ENCODE measurements around the gene HYPK. TPM values are rescaled to one million over a fixed set of nuclear protein-coding genes. Genes with fewer than 3 reads are reported as not detected.

Gene HYPK, protein sequence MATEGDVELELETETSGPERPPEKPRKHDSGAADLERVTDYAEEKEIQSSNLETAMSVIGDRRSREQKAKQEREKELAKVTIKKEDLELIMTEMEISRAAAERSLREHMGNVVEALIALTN
- total RNA-seq, result 10 to 100 TPM; 11.4 to 19.1 (median 15.9) TPM

DNA sequence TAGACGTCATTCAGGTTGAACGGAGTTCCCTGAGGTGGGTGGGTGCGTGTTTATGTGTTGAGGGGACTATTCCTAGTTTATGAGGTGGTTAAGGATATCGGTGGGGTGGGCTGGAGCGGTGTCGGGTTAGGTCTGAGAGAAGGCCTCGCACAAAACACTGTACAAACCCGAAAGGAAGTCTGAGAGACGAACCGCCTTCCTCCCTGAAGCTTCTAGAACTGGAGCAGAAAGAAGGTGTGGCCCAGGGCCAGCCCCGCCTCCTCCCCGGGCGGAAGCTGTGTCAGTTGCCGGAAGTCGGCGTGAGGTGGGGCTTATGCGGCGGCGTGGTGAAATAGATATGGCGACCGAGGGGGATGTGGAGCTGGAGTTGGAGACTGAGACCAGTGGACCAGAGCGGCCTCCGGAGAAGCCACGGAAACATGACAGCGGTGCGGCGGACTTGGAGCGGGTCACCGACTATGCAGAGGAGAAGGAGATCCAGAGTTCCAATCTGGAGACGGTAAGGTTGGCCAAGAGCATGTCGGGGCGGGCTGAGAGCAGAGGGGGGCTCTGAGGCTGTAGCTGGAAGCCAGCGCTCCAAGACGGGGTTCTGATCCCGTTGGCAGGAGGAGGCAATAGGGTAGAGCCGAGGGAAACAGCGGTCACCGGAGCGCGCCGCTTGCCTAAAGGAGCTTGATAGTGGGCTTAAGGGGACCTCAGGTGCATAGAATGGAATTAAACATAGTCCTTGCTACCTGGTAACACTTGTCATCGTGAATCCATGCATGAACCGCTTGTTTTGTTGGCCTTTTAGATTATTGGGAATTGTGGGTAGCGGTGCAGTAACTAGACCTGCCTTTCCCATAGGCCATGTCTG is at the start of gene HYPK:
TSS of gene HYPK (plus strand) at position 314 of the 856 bp plus-strand sequence. CDS start at position 338, 24 bp downstream.
- peak; percentile 76 to 91 (median 86) for ATAC-seq (replicated peaks in 6 of 8)
- WGBS, 10 experiments, result 0 to 47% (median 17%) methylated on average over 1 to 27 of the region's 44 CpGs
- H3K4me3 ChIP-seq, result peak within 1 kb of the TSS; percentile 50 to 94 (median 83)
- H3K27ac ChIP-seq, result peak within 1 kb of the TSS; percentile 96 to 98
- H3K4me1 ChIP-seq (replicated peaks in 1 of 2), result peaks cover 9 to 17% of the 10 kb centered on the region in 2 donors
- in situ Hi-C loops (cut with MboI; ENCODE audit: low pct_unique_long_range_greater_than_20kb in 2 of 9, low sequenced_read_pairs in 9 of 9, unreplicated experiment in 9 of 9), result no loop called here

DNA sequence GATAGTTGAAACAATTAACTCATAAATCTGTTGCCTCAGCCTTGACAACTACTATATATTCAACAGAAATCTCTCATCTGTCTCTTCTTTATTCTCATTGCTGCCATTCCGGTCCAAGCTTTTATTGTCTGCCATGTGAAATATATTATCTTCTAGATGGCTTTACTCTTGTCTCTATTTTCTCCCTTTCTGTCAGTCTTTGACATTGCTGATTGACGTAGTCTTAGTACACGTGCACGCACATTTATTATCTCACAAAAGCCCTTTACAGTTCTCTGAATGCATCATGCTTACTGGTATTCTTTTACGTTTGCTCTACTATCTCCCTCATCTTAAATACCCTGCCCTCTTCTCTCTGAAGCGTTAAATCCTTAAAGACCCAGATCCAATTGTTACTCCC is 48.5 kb upstream of the HYPK start:
- WGBS, 10 experiments, result 27 to 92% (median 61%) methylated on average over 2 to 6 of the region's 6 CpGs
- Histone ChIP-seq H3K27ac (no peak overlapping the region), H3K4me3 (no peak overlapping the region), H3K4me1 (replicated peaks in 1 of 2) (peaks cover 16 to 20% of the 10 kb centered on the region in 2 donors)
- in situ Hi-C loops (cut with MboI; ENCODE audit: low pct_unique_long_range_greater_than_20kb in 2 of 9, low sequenced_read_pairs in 9 of 9, unreplicated experiment in 9 of 9), result no loop called here
- ATAC-seq (replicated peaks in 6 of 8), result no peak

DNA sequence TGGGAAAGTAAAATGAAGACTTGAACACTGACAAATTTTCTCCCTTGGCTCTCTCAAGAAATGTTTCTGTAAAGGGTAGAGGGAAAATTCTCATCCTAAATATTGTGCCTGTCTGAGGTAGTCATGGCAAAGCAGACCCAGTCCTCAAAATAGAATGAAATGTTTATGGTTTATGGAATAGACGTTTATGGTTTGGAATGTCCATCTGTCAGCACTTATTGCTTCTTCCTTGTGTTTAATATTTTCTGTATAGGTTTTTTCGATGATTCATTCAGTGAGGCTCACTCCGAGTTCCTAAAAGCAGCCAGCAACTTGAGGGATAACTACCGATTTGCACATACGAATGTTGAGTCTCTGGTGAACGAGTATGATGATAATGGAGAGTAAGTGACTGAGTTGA is 37.6 kb upstream of the HYPK start:
- 17 to 100% (median 85%) methylated on average over 1 to 6 of the region's 6 CpGs; no CpG with 5 or more reads in 4 of the 10 experiments for WGBS, 10 experiments
- in situ Hi-C loops (cut with MboI; ENCODE audit: low pct_unique_long_range_greater_than_20kb in 2 of 9, low sequenced_read_pairs in 9 of 9, unreplicated experiment in 9 of 9), result no loop called here
- Histone ChIP-seq H3K4me1 (replicated peaks in 1 of 2) (no peaks in the 10 kb centered on the region), H3K27ac (no peak overlapping the region), H3K4me3 (no peak overlapping the region)
- no peak for ATAC-seq (replicated peaks in 6 of 8)

DNA sequence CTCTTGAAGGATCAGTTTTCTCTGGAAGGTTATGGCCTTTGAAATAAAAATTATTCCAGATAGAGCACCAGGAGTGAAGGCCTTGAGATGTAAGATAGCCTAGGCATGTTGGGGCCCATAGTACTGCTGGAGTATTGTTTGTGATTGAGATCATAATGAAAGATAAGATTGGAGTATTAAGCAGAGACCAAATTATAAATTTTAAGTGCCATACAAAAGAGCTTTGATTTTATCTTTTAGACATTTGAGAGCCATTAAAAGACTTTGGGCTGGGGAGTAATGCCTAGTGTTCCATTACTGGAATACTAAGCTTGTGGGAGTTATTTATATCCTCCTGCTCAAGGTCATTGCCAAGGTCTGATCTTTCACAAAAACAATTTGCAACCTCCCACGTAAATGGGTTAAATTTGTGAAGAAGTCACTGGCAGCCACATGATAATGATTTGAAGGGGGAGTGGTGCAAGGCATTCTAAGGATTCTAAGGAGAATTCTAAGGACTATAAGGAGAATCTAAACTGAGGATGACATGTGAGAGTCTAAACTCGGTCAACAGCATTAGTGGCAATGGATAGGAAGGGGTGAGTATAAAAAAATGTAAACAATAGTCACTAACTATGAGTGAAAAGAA is 36.5 kb upstream of the HYPK start:
- no peaks in the 10 kb centered on the region for H3K4me1 ChIP-seq (replicated peaks in 1 of 2)
- WGBS, 10 experiments, result 10 to 95% (median 68%) methylated on average over 1 to 2 of the region's 2 CpGs; no CpG with 5 or more reads in 2 of the 10 experiments
- in situ Hi-C loops (cut with MboI; ENCODE audit: low pct_unique_long_range_greater_than_20kb in 2 of 9, low sequenced_read_pairs in 9 of 9, unreplicated experiment in 9 of 9), result no loop called here
- no peak for ATAC-seq (replicated peaks in 6 of 8)
- H3K4me3 ChIP-seq, result no peak overlapping the region
- no peak overlapping the region for H3K27ac ChIP-seq

DNA sequence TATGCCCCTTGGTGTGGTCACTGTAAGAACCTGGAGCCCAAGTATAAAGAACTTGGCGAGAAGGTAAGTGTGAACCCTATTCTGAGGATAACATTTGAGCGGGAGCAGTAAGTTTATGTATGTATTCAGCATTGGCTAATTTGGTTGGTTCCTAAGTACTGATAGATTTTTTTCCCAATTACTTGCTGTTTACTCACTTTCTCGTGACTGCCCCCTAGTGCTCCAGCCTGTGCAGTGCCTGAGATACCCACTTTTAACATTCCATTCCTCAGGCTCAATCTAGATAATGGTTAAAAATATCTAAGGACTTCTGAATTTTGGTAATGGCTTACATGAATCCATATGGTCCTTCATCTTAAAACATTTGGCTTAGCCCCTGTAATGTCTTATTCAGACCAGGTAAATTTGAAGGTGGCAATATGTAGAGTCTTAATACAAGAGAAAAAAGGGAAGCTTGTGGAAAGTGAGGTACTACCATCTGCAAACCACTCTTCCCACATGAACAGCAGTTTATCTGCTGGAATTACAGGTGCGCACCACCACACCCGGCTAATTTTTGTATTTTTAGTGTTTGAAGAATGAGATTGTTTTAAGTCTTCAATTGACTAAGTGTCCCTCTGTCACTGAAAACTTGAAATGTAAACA is 30.7 kb upstream of the HYPK start:
- Histone ChIP-seq H3K4me1 (replicated peaks in 1 of 2) (no peaks in the 10 kb centered on the region), H3K4me3 (no peak overlapping the region), H3K27ac (no peak overlapping the region)
- in situ Hi-C loops (cut with MboI; ENCODE audit: low pct_unique_long_range_greater_than_20kb in 2 of 9, low sequenced_read_pairs in 9 of 9, unreplicated experiment in 9 of 9), result no loop called here
- 50 to 93% (median 69%) methylated on average over 2 to 5 of the region's 5 CpGs for WGBS, 10 experiments
- ATAC-seq (replicated peaks in 6 of 8), result peak in 4 of 8 experiments; percentile 27 to 63 (median 42)

DNA sequence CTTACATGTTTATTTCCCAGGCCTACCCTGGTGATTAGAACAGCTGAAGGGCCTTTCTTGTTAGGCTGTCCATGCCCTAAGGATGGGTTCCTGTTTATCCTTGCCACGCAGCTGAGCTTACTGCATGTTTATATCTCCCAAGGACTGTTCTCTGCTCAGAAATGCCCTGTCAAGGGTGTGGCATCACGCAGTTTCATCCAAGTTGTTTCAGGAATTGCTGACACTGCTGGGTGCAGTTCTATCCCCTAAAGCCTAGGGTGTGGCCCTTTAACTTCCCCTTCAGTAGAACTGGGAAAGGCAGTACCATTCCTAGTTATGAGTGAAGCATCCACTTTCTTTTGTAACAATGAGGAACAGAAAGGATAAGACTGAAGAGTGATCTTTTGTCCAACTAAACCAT is 28.6 kb upstream of the HYPK start:
- H3K4me1 ChIP-seq (replicated peaks in 1 of 2), result no peaks in the 10 kb centered on the region
- 17 to 100% (median 83%) methylated on average over 1 to 2 of the region's 2 CpGs for WGBS, 10 experiments
- peak in 3 of 8 experiments; percentile 32 to 73 (median 52) for ATAC-seq (replicated peaks in 6 of 8)
- H3K27ac ChIP-seq, result no peak overlapping the region
- in situ Hi-C loops (cut with MboI; ENCODE audit: low pct_unique_long_range_greater_than_20kb in 2 of 9, low sequenced_read_pairs in 9 of 9, unreplicated experiment in 9 of 9), result no loop called here
- H3K4me3 ChIP-seq, result no peak overlapping the region

DNA sequence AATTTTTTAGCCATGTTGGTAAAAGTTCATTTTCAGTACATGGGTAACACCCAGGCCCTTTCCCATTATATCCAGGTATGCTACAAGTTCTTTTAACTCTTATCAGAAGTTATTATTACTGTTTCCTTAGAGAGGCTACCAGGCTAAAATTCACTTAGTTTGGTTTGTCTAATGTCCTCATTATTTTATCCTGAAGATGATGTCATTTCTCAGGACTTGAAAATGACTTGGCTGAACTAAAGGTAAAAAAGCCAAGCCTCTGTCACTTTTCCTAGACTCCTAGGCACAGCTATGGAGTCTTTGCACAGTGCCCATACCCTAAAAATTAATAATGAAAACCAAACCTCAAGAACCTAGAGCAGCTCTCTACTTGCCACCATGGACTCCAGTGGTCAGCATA is 27.8 kb upstream of the HYPK start:
- Histone ChIP-seq H3K4me1 (replicated peaks in 1 of 2) (peaks cover 0 to 3% of the 10 kb centered on the region in 2 donors), H3K27ac (no peak overlapping the region), H3K4me3 (no peak overlapping the region)
- in situ Hi-C loops (cut with MboI; ENCODE audit: low pct_unique_long_range_greater_than_20kb in 2 of 9, low sequenced_read_pairs in 9 of 9, unreplicated experiment in 9 of 9), result no loop called here
- no peak for ATAC-seq (replicated peaks in 6 of 8)

DNA sequence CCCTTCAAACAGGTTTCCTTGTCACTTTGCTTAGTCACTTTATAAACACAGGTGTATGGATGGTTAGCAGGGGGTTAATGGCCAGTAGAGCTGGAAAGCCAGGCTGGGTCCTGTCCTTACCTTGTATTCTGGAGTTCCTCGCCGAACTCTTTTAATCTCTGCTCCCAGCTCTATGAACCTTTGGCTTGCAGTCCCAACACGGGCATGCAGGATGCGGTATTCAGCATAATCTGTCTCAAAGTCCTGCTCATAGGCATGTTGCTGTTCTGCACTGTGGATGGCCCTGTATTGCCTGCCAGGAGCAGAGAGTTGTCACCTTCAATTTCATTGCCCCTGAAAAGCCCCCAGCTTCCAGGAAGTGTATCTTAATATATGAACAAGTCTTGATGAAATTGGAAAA is 26.3 kb upstream of the HYPK start:
- no peak overlapping the region for H3K27ac ChIP-seq
- WGBS, 10 experiments, result 47 to 100% (median 88%) methylated on average over 1 to 4 of the region's 4 CpGs; no CpG with 5 or more reads in 6 of the 10 experiments
- no peak overlapping the region for H3K4me3 ChIP-seq
- in situ Hi-C loops (cut with MboI; ENCODE audit: low pct_unique_long_range_greater_than_20kb in 2 of 9, low sequenced_read_pairs in 9 of 9, unreplicated experiment in 9 of 9), result no loop called here
- no peak for ATAC-seq (replicated peaks in 6 of 8)
- H3K4me1 ChIP-seq (replicated peaks in 1 of 2), result peaks cover 0 to 3% of the 10 kb centered on the region in 2 donors

DNA sequence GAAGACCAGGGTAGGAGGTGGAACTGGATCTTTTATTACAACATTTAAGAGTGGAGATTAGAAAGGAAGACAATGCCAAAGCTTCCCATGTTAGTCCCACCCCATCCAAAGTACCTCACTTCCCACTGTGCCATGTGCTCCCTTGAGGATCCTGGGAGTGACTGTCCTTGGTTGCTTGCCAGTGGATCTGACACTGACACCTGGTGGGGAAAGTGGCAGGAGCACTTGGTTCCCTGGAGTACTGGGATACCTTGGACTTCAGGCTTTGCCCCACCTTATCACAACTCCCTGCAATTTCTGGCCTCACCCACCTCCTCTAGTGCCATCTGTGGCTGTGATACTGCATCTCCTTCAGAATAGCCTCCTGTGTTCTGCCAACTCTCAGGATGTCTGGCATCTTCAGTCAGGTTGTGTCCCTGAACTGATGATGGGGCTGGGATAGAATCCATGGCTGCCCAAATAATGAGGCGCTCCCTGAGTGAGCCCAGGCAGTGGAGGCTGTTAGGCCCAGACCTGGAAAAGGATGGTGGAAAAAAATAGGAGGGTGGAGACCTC is 24.9 kb upstream of the HYPK start:
- ATAC-seq (replicated peaks in 6 of 8), result peak; percentile 1 to 49 (median 35)
- in situ Hi-C loops (cut with MboI; ENCODE audit: low pct_unique_long_range_greater_than_20kb in 2 of 9, low sequenced_read_pairs in 9 of 9, unreplicated experiment in 9 of 9), result no loop called here
- Histone ChIP-seq H3K4me1 (replicated peaks in 1 of 2) (peaks cover 0 to 3% of the 10 kb centered on the region in 2 donors), H3K27ac (no peak overlapping the region), H3K4me3 (no peak overlapping the region)
- WGBS, 10 experiments, result 100% methylated on average over 1 of the region's 1 CpG; no CpG with 5 or more reads in 9 of the 10 experiments

DNA sequence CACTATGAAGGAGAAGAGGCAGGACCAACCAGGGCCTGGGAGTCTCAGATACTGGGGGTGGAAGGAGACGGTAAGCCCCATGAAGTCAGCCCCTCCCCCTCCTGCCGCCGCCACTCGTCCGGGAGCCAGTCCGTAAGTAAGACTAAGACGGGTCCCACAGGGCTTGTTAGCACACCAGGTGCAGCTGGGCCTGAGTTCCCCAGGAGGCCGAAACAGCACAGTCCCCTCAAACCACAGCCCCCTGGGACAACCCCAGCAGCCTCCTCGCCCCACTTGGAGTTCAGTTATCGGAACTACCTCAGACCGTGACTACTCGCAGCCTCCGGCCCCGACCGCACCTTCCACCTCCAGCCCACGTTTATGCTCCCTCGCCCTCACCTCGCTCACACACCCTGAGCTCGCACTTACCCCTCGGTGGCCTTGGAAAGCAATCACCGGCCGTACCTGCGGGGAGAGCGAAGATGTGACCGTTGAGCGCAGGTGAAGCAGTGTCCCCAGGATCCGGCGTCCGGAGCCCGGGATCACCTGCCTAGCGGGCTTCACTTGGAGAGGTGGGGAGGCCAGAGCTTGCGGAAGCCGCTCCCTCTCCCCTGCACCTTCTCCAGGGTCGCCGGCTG is 24.2 kb upstream of the HYPK start:
- 28 to 82% (median 32%) methylated on average over 3 to 6 of the region's 35 CpGs; no CpG with 5 or more reads in 7 of the 10 experiments for WGBS, 10 experiments
- peaks cover 0 to 3% of the 10 kb centered on the region in 2 donors for H3K4me1 ChIP-seq (replicated peaks in 1 of 2)
- ATAC-seq (replicated peaks in 6 of 8), result peak in 4 of 8 experiments; percentile 1 to 6 (median 2)
- H3K27ac ChIP-seq, result no peak overlapping the region
- in situ Hi-C loops (cut with MboI; ENCODE audit: low pct_unique_long_range_greater_than_20kb in 2 of 9, low sequenced_read_pairs in 9 of 9, unreplicated experiment in 9 of 9), result no loop called here
- peak overlapping the region in 3 of 5 donors; percentile 35 to 47 (median 40) for H3K4me3 ChIP-seq

DNA sequence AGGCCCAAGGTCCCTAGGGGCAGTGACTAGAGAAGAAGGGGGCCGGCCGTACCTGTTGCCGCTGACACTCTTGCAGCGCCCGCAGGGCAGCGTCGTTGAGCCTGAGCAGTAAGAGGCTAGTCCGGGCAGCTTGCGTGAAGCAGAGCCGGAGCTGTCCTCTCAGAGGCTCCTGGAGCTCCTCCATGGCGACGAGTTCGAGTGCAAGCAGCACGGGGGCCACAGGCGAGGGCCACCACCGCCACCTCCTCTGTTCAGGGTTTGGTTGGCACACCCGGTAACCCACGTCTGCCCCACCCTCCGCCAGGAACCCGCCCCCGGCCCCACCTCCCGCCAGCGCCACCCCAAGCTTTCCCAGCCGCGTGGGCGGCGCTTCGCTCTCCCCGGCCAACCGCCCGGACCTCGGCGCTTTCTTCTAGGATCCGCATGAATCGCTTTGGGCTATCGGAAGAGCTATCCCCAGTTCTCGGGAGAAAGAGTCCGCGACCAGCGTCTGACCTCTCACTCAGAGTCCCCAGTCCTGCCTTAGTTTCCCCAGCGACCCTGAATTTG is 23.6 kb upstream of the HYPK start, which contains the start of gene ELL3:
TSS of gene ELL3 (minus strand) at position 249 of the 549 bp plus-strand sequence. CDS start at position 184, 65 bp downstream.
- 0% methylated on average over 2 of the region's 41 CpGs; no CpG with 5 or more reads in 9 of the 10 experiments for WGBS, 10 experiments
- ATAC-seq (replicated peaks in 6 of 8), result peak; percentile 65 to 79 (median 72)
- Histone ChIP-seq H3K4me3 (peak within 1 kb of the TSS; percentile 14 to 47 (median 37)), H3K27ac (no peak within 1 kb of the TSS), H3K4me1 (replicated peaks in 1 of 2) (peaks cover 0 to 3% of the 10 kb centered on the region in 2 donors)
- in situ Hi-C loops (cut with MboI; ENCODE audit: low pct_unique_long_range_greater_than_20kb in 2 of 9, low sequenced_read_pairs in 9 of 9, unreplicated experiment in 9 of 9), result no loop called here
